OCI-LY3 (cell line): ENCODE data around the gene NUMA1.
A peak's percentile ranks its signal among the peaks of the same experiment; 100 is the strongest.

ENCODE experiments used
- H2AFZ ChIP-seq: fragments of 200-600, 300-600 bp; shearing (Covaris generic); 2 replicates; pipeline ENCODE4 v1.6.0; 2014; ENCODE audit warnings: antibody characterized with exemption, low read depth, low read length
- H3K27ac ChIP-seq: fragments of 200-600, 300-600 bp; sonication (generic); 2 replicates; pipeline ENCODE4 v1.5.1; 2014; ENCODE audit warnings: mild to moderate bottlenecking, low read length, moderate library complexity, mixed read lengths
- H3K27me3 ChIP-seq: fragments of 200-600, 300-600 bp; sonication (generic); 2 replicates; pipeline ENCODE4 v1.6.1; 2014; ENCODE audit warnings: low read depth, low read length, mixed read lengths
- H3K36me3 ChIP-seq: fragments of 200-600, 300-600 bp; sonication (generic); replicated peaks from 2 replicates; pipeline ENCODE3; 2014; ENCODE audit warnings: low read depth, low read length, mixed read lengths
- H3K4me1 ChIP-seq: fragments of 300-600, 200-600 bp; sonication (generic); 2 replicates; pipeline ENCODE4 v1.6.1; 2014; ENCODE audit warnings: low read length, mixed read lengths
- H3K4me2 ChIP-seq: fragments of 200-600, 300-600 bp; sonication (generic); 2 replicates; pipeline ENCODE4 v1.6.1; 2014; ENCODE audit warnings: low read length, mixed read lengths
- H3K4me3 ChIP-seq: fragments of 300-600, 200-600 bp; sonication (generic); 2 replicates; pipeline ENCODE4 v1.5.1; 2014; ENCODE audit warnings: antibody characterized with exemption, mild to moderate bottlenecking, low read length, moderate library complexity
- H3K79me2 ChIP-seq: fragments of 300-600, 200-600 bp; shearing (Covaris generic); 2 replicates; pipeline ENCODE4 v1.6.1; 2014; ENCODE audit warnings: mild to moderate bottlenecking, low read length, mixed read lengths
- H3K9ac ChIP-seq: fragments of 300-600, 200-600 bp; shearing (Covaris generic); 2 replicates; pipeline ENCODE4 v1.6.0; 2014; ENCODE audit warnings: mild to moderate bottlenecking, low read length, moderate library complexity
- H3K9me3 ChIP-seq: fragments of 200-600, 300-600 bp; shearing (Covaris generic); 2 replicates; pipeline ENCODE4 v1.6.1; 2014; ENCODE audit warnings: low read length, mixed read lengths; ENCODE audit not compliant: insufficient read depth
- H4K20me1 ChIP-seq: fragments of 200-600, 300-600 bp; sonication (generic); 2 replicates; pipeline ENCODE4 v1.6.1; 2016; ENCODE audit warnings: low read length, mixed read lengths; ENCODE audit not compliant: insufficient read depth
- CTCF ChIP-seq: fragments of 200-600, 300-600 bp; sonication (generic); IDR thresholded peaks from 2 replicates; pipeline ENCODE4 v1.5.1; 2014; ENCODE audit warnings: antibody characterized with exemption, low read length, low read depth
- EZH2phosphoT487 ChIP-seq: fragments of 200-600 bp; shearing (Covaris generic); IDR thresholded peaks from 2 replicates; pipeline ENCODE4 v1.6.1; 2018; ENCODE audit warnings: antibody characterized with exemption, mixed run types, low read depth

NUMA1 gene

DNA sequence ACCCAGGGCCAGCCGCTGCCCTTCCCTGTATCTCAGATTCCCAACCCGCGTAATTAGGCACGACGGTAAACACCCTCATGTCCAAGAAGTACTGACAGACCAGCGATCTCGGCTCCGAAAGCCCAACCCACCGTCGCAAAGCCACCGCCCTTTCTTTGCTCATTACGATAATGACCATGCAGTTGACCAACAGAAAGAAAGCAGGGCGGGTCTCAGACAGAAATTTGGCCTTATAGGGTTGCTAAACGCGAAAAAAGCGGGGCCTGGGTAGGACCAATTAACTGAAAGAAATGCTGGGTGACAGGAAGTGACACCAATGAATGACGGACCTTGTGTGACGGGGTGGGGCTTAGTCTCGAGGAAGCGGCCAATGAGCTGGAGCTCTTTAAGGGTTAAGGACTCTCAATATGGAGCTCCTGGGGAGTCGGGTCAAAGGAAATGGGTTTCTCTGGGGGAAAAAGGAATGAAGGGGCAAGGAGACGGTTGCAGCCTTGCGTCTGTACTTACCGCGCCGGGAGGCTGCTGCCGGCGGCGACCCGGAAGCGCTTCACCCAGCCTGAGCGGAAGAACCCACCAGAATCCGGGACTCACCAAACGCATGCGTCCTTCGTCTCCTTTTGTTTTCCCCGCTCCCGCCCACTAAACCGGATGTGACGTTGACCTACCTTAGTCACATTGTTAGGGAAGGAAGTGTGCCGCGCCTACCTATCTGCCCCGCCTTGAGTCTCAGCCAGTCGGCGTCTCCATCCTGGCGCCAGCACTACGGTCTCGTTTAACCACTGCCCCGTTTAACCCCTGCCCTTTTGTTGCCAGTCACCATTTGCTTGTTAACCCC, 32.0 kb upstream of the NUMA1 start, which contains the start of gene ANAPC15:
Gene ANAPC15 (minus strand): TSS at position 553 of the 835 bp plus-strand sequence. CDS start 1,419 bp downstream, outside the sequence.
- Histone ChIP-seq H3K4me1 (peaks cover 15% of the 10 kb centered on the region), H3K27ac (peak within 1 kb of the TSS; percentile 85), H3K4me2 (peak within 1 kb of the TSS; percentile 99), H3K9me3 (no peaks in the 10 kb centered on the region), H3K9ac (peak within 1 kb of the TSS; percentile 88), H3K4me3 (peak within 1 kb of the TSS; percentile 87), H3K27me3 (no peaks in the 10 kb centered on the region), H3K36me3 (peaks cover 3% of the 10 kb centered on the region), H4K20me1 (no peaks in the 10 kb centered on the region), H3K79me2 (0 out of 2 replicates have a peak, but pooled peaks cover 3% of the 10 kb centered on the region), H2AFZ (peak within 1 kb of the TSS; percentile 90)
- no peak for TF ChIP-seq EZH2phosphoT487
- no peak for TF ChIP-seq CTCF

- peak overlapping the region; percentile 87 for H3K4me3 ChIP-seq
- H3K9me3 ChIP-seq: no peaks in the 10 kb centered on the region
- H3K27ac ChIP-seq: peak overlapping the region; percentile 85
- peak overlapping the region; percentile 8; the same call in 1 of the 2 replicates for H2AFZ ChIP-seq
- H3K36me3 ChIP-seq: peaks cover 3% of the 10 kb centered on the region
- H3K4me2 ChIP-seq: peak overlapping the region; percentile 99
- no peaks in the 10 kb centered on the region for H3K27me3 ChIP-seq
- H4K20me1 ChIP-seq: no peaks in the 10 kb centered on the region
- no peak for TF ChIP-seq EZH2phosphoT487
- no peak for TF ChIP-seq CTCF
- peaks cover 15% of the 10 kb centered on the region for H3K4me1 ChIP-seq
- H3K9ac ChIP-seq: peak overlapping the region; percentile 88
- H3K79me2 ChIP-seq: 0 out of 2 replicates have a peak, but pooled peaks cover 3% of the 10 kb centered on the region
Observed at GRCh38 chr11:72111300-72112142, 31.2 kb upstream of the NUMA1 start.

DNA sequence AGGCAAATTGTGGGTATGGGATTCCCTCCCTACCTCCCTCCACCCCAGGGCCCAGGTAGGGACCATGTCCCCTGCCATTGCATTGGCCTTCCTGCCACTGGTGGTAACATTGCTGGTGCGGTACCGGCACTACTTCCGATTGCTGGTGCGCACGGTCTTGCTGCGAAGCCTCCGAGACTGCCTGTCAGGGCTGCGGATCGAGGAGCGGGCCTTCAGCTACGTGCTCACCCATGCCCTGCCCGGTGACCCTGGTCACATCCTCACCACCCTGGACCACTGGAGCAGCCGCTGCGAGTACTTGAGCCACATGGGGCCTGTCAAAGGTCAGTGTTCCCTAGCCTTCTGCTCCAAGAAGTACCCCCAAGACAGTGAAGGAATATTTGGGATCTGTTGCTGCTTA, 25.5 kb upstream of the NUMA1 start, which contains the start of gene TOMT:
Gene TOMT (plus strand): TSS at position 37 of the 400 bp plus-strand sequence. CDS start 28 bp downstream, at position 65.
- Histone ChIP-seq H3K4me2 (no peak within 1 kb of the TSS), H3K4me3 (no peak within 1 kb of the TSS), H3K36me3 (peaks cover 9% of the 10 kb centered on the region), H4K20me1 (no peaks in the 10 kb centered on the region), H3K27ac (no peak within 1 kb of the TSS), H3K79me2 (peaks cover 22% of the 10 kb centered on the region), H2AFZ (no peak within 1 kb of the TSS), H3K4me1 (peaks cover 20% of the 10 kb centered on the region), H3K27me3 (no peaks in the 10 kb centered on the region), H3K9me3 (no peaks in the 10 kb centered on the region), H3K9ac (no peak within 1 kb of the TSS)
- no peak for TF ChIP-seq EZH2phosphoT487
- no peak for TF ChIP-seq CTCF

DNA sequence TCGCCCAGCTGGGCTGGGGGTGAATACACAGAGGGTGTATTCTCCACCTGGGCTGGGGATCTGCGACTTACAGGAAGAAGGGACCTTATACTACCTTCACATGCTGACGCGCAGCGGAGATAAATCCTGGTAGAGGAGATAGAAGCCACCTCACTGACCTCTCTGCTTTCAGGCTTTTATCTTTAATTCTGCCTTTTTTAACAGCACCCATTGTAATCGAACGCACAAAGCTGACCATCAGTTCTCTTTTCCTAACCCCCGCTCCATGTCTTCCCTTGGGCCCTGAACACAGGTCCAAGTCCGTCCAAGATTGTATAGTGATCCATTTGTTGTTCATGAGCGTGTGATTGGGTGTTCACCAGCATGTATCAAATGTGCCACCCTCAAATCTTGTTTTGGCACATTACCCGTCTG, 23.4 kb upstream of the NUMA1 start:
- Histone ChIP-seq H2AFZ (no peak overlapping the region), H3K27ac (peak overlapping the region; percentile 40)
- TF ChIP-seq CTCF (no peak), EZH2phosphoT487 (no peak)

More for the DNA sequence above, 23.4 kb upstream of the NUMA1 start:
- Histone ChIP-seq H3K79me2 (peaks cover 39% of the 10 kb centered on the region), H3K9ac (peak overlapping the region; percentile 41; the same call in 1 of the 2 replicates), H3K4me1 (peaks cover 20% of the 10 kb centered on the region), H3K9me3 (no peaks in the 10 kb centered on the region), H3K36me3 (peaks cover 11% of the 10 kb centered on the region), H3K27me3 (no peaks in the 10 kb centered on the region), H4K20me1 (no peaks in the 10 kb centered on the region), H3K4me3 (peak overlapping the region; percentile 97), H3K4me2 (peak overlapping the region; percentile 90)
